Measurements from ENCODE around the gene FAM110A.
"Not testable (repeated sequence)": the region's sequence is repeated elsewhere in the genome, so short reads cannot be mapped to it uniquely, and the experiment has no call there.

Gene FAM110A

GRCh38 chr20:877814-878213 is 44.3 kb downstream of the FAM110A start:
- no peak for DNase-seq

- no peak for DNase-seq
Observed at GRCh38 chr20:878511-879307, 45.2 kb downstream of the FAM110A start.

GRCh38 chr20:879626-880025 is 46.1 kb downstream of the FAM110A start:
- no peak for DNase-seq

- DNase-seq: no peak
Observed at GRCh38 chr20:881051-881782, 47.7 kb downstream of the FAM110A start.

GRCh38 chr20:881783-882144 is 48.2 kb downstream of the FAM110A start:
- DNase-seq: no peak

- DNase-seq: no peak
Observed at GRCh38 chr20:884983-885952, 51.8 kb downstream of the FAM110A start.

GRCh38 chr20:887137-887536 is 53.6 kb downstream of the FAM110A start:
- no peak for DNase-seq

GRCh38 chr20:888057-888456 is 54.5 kb downstream of the FAM110A start:
- DNase-seq: no peak

- DNase-seq: no peak
Observed at GRCh38 chr20:889106-889505, 55.6 kb downstream of the FAM110A start.

- DNase-seq: no peak
Observed at GRCh38 chr20:889932-890463, 56.5 kb downstream of the FAM110A start.

GRCh38 chr20:890666-891057 is 57.1 kb downstream of the FAM110A start:
- DNase-seq: no peak

GRCh38 chr20:891058-891705 is 57.7 kb downstream of the FAM110A start:
- no peak for DNase-seq

- no peak for DNase-seq
Observed at GRCh38 chr20:891706-892080, 58.2 kb downstream of the FAM110A start.

- not testable (repeated sequence) for DNase-seq
Observed at GRCh38 chr20:892371-892770, 58.9 kb downstream of the FAM110A start.

All from activated gamma-delta T cell (primary cell).